Measurements from ENCODE around the gene CLMN. TPM values are rescaled to one million over a fixed set of nuclear protein-coding genes. Genes with fewer than 3 reads are reported as not detected.

CLMN gene
- total and polyA plus RNA-seq, 2 of the 13 experiments (the other 11 are each of a cell fraction or from before 2014, with no cell fraction given) = 15.1 to 16.7 TPM

DNA sequence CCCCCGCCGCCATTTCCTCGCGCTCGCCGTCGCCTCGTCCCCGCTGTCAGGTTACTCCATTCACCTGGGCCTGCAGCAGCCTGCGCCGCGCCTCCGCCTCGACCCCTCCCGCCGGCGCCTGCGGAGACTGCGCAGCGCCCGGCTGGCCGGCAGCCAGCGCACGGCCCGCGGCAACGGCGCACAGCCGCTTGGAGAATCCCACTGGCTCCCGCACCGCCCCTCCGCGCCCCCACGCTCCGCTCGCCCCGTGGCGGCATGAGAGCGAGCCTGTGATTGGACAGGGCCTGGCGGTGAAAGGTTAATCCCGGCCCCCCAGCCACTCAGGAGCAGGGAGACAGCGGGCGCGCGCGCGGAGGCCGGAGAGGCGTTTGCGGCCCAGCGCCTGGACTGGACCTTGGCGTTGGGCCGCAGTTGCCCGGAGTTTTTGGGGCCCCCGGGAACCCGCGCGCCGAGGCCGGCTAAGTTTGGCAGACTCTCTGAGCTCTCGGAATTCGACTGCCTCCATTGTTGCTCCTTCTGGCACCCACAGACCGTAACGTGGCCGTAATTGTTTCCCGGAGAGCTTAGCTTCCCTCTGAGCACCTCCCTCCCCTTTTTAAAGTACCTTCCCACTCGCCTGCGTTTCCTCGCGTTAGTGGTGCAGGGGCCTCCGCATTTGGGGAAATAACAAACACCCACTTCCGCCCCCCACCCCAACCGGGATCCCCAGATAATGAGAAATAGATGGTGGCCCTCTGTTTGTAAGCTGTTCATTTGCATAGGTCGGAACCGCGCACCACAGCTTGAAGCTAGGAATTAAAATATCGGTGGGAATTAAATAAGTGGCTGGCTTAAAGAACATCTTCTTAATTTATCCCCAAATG is 162.2 kb downstream of the CLMN start, which contains the start of gene DICER1 (continued):
- TF ChIP-seq PHF20 (CRISPR knock-in tag; IDR thresholded peaks at IDR 0.05) (peak; percentile 60; the same call in 1 of the 2 replicates), KLF12 (CRISPR knock-in tag; IDR thresholded peaks at IDR 0.05; ENCODE audit: borderline replicate concordance) (peak; percentile 81), AGO1 (IDR thresholded peaks at IDR 0.05; ENCODE audit: low read depth, low read length, poor library complexity, severe bottlenecking) (peak; percentile 100), YEATS2 (CRISPR knock-in tag; IDR thresholded peaks at IDR 0.05; ENCODE audit: borderline replicate concordance) (peak; percentile 80), ZNF766 (CRISPR knock-in tag; IDR thresholded peaks at IDR 0.05; ENCODE audit: borderline replicate concordance) (peak; percentile 63; the same call in 1 of the 2 replicates), ZNF34 (CRISPR knock-in tag; IDR thresholded peaks at IDR 0.05; ENCODE audit: borderline replicate concordance) (0 out of 2 replicates have a peak, but pooled peaks have one; percentile 19), ARHGAP35 (CRISPR knock-in tag; IDR thresholded peaks at IDR 0.05; ENCODE audit: borderline replicate concordance) (peak; percentile 81; the same call in 1 of the 2 replicates), MAFF (IDR thresholded peaks at IDR 0.05; ENCODE audit: low read depth, low read length) (no peak), ZNF709 (CRISPR knock-in tag; IDR thresholded peaks at IDR 0.05) (peak; percentile 64; the same call in 1 of the 2 replicates), ZNF567 (CRISPR knock-in tag; IDR thresholded peaks at IDR 0.05; ENCODE audit: borderline replicate concordance) (no peak), KMT2A (CRISPR knock-in tag; IDR thresholded peaks at IDR 0.05) (peak; percentile 88; the same call in 1 of the 2 replicates), MXD4 (CRISPR knock-in tag; IDR thresholded peaks at IDR 0.05) (no peak)
- TF ChIP-seq, protein P1, sequence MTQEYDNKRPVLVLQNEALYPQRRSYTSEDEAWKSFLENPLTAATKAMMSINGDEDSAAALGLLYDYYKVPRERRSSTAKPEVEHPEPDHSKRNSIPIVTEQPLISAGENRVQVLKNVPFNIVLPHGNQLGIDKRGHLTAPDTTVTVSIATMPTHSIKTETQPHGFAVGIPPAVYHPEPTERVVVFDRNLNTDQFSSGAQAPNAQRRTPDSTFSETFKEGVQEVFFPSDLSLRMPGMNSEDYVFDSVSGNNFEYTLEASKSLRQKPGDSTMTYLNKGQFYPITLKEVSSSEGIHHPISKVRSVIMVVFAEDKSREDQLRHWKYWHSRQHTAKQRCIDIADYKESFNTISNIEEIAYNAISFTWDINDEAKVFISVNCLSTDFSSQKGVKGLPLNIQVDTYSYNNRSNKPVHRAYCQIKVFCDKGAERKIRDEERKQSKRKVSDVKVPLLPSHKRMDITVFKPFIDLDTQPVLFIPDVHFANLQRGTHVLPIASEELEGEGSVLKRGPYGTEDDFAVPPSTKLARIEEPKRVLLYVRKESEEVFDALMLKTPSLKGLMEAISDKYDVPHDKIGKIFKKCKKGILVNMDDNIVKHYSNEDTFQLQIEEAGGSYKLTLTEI (CRISPR knock-in tag; conservative IDR thresholded peaks at IDR 0.05) = no peak
- TF ChIP-seq, protein P2, sequence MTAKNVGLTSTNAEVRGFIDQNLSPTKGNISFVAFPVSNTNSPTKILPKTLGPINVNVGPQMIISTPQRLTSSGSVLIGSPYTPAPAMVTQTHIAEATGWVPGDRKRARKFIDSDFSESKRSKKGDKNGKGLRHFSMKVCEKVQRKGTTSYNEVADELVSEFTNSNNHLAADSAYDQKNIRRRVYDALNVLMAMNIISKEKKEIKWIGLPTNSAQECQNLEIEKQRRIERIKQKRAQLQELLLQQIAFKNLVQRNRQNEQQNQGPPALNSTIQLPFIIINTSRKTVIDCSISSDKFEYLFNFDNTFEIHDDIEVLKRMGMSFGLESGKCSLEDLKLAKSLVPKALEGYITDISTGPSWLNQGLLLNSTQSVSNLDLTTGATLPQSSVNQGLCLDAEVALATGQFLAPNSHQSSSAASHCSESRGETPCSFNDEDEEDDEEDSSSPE (CRISPR knock-in tag; IDR thresholded peaks at IDR 0.05) = peak; percentile 81
- TF ChIP-seq, protein P3, sequence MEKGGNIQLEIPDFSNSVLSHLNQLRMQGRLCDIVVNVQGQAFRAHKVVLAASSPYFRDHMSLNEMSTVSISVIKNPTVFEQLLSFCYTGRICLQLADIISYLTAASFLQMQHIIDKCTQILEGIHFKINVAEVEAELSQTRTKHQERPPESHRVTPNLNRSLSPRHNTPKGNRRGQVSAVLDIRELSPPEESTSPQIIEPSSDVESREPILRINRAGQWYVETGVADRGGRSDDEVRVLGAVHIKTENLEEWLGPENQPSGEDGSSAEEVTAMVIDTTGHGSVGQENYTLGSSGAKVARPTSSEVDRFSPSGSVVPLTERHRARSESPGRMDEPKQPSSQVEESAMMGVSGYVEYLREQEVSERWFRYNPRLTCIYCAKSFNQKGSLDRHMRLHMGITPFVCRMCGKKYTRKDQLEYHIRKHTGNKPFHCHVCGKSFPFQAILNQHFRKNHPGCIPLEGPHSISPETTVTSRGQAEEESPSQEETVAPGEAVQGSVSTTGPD (CRISPR knock-in tag; IDR thresholded peaks at IDR 0.05) = peak; percentile 24; the same call in 1 of the 2 replicates
- TF ChIP-seq, protein P4, sequence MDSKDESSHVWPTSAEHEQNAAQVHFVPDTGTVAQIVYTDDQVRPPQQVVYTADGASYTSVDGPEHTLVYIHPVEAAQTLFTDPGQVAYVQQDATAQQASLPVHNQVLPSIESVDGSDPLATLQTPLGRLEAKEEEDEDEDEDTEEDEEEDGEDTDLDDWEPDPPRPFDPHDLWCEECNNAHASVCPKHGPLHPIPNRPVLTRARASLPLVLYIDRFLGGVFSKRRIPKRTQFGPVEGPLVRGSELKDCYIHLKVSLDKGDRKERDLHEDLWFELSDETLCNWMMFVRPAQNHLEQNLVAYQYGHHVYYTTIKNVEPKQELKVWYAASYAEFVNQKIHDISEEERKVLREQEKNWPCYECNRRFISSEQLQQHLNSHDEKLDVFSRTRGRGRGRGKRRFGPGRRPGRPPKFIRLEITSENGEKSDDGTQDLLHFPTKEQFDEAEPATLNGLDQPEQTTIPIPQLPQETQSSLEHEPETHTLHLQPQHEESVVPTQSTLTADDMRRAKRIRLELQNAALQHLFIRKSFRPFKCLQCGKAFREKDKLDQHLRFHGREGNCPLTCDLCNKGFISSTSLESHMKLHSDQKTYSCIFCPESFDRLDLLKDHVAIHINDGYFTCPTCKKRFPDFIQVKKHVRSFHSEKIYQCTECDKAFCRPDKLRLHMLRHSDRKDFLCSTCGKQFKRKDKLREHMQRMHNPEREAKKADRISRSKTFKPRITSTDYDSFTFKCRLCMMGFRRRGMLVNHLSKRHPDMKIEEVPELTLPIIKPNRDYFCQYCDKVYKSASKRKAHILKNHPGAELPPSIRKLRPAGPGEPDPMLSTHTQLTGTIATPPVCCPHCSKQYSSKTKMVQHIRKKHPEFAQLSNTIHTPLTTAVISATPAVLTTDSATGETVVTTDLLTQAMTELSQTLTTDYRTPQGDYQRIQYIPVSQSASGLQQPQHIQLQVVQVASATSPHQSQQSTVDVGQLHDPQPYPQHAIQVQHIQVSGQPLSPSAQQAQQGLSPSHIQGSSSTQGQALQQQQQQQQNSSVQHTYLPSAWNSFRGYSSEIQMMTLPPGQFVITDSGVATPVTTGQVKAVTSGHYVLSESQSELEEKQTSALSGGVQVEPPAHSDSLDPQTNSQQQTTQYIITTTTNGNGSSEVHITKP (CRISPR knock-in tag; IDR thresholded peaks at IDR 0.05; ENCODE audit: low read depth) = 0 out of 2 replicates have a peak, but pooled peaks have one; percentile 22
- TF ChIP-seq, protein P5, sequence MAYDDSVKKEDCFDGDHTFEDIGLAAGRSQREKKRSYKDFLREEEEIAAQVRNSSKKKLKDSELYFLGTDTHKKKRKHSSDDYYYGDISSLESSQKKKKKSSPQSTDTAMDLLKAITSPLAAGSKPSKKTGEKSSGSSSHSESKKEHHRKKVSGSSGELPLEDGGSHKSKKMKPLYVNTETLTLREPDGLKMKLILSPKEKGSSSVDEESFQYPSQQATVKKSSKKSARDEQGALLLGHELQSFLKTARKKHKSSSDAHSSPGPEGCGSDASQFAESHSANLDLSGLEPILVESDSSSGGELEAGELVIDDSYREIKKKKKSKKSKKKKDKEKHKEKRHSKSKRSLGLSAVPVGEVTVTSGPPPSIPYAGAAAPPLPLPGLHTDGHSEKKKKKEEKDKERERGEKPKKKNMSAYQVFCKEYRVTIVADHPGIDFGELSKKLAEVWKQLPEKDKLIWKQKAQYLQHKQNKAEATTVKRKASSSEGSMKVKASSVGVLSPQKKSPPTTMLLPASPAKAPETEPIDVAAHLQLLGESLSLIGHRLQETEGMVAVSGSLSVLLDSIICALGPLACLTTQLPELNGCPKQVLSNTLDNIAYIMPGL (CRISPR knock-in tag; IDR thresholded peaks at IDR 0.05; ENCODE audit: borderline replicate concordance in 1 of 2, low read depth in 1 of 2) = peak; percentile 73 to 74; a peak in 3 of 4 replicates

Data from HepG2 (cell line).